Measurements from ENCODE around the gene PRSS53.

- TF ChIP-seq CTCF (IDR thresholded peaks at IDR 0.05) (no peak), POLR2A (IDR thresholded peaks at IDR 0.05) (no peak)
These were observed 10.0 kb downstream of the PRSS53 start for GRCh38 chr16:31078597-31079341.

Data from heart left ventricle (tissue), 13 donors.